HEK293 (cell line): ENCODE data around the gene AUH.

Experiments used
- EGR2 ChIP-seq: fragments of 450-650 bp; formaldehyde crosslinking; IDR thresholded peaks from 2 replicates; pipeline ENCODE4 v1.5.1; 2016; ENCODE audit warnings: low read depth, missing biosample characterization, missing genetic modification characterization
- FEZF1 ChIP-seq: fragments of 450-650 bp; formaldehyde crosslinking; IDR thresholded peaks from 2 replicates; pipeline ENCODE4 v1.5.1; 2016; ENCODE audit warnings: missing biosample characterization, missing genetic modification characterization
- GLIS2 ChIP-seq: fragments of 450-650 bp; formaldehyde crosslinking; IDR thresholded peaks from 2 replicates; pipeline ENCODE4 v1.5.1; 2016; ENCODE audit warnings: missing biosample characterization, missing genetic modification characterization
- KLF10 ChIP-seq: fragments of 450-650 bp; IDR thresholded peaks from 2 replicates; pipeline ENCODE4 v1.5.1; 2018; ENCODE audit warnings: missing biosample characterization, mild to moderate bottlenecking, missing genetic modification characterization
- KLF9 ChIP-seq: fragments of 450-650 bp; formaldehyde crosslinking; IDR thresholded peaks from 2 replicates; pipeline ENCODE4 v1.5.1; 2016; ENCODE audit warnings: missing biosample characterization, missing genetic modification characterization, low read depth
- OSR2 ChIP-seq: fragments of 450-650 bp; formaldehyde crosslinking; IDR thresholded peaks from 2 replicates; pipeline ENCODE4 v1.5.1; 2016; ENCODE audit warnings: missing biosample characterization, missing genetic modification characterization
- PATZ1 ChIP-seq: fragments of 450-650 bp; formaldehyde crosslinking; IDR thresholded peaks from 2 replicates; pipeline ENCODE4 v1.5.1; 2016; ENCODE audit warnings: missing biosample characterization, missing genetic modification characterization
- SCRT2 ChIP-seq: fragments of 450-650 bp; formaldehyde crosslinking; IDR thresholded peaks from 2 replicates; pipeline ENCODE4 v1.5.1; 2016; ENCODE audit warnings: missing biosample characterization, missing genetic modification characterization
- SETDB1 ChIP-seq: IDR thresholded peaks from one replicate; pipeline ENCODE4 v1.6.1; 2017; ENCODE audit warnings: mild to moderate bottlenecking, low read length, moderate library complexity, mixed read lengths; ENCODE audit not compliant: insufficient read length
- ZBTB26 ChIP-seq: fragments of 450-650 bp; formaldehyde crosslinking; optimal IDR thresholded peaks from 2 replicates; pipeline ENCODE3; 2016; ENCODE audit warnings: missing biosample characterization, mild to moderate bottlenecking, missing genetic modification characterization
- ZBTB49 ChIP-seq: fragments of 450-650 bp; formaldehyde crosslinking; IDR thresholded peaks from 2 replicates; pipeline ENCODE4 v1.5.1; 2016; ENCODE audit warnings: missing biosample characterization, missing genetic modification characterization, low read depth
- ZBTB8A ChIP-seq: fragments of 450-650 bp; formaldehyde crosslinking; IDR thresholded peaks from 2 replicates; pipeline ENCODE4 v1.5.1; 2016; ENCODE audit warnings: missing biosample characterization, missing genetic modification characterization
- ZIC2 ChIP-seq: fragments of 450-650 bp; formaldehyde crosslinking; IDR thresholded peaks from 2 replicates; pipeline ENCODE4 v1.5.1; 2016; ENCODE audit warnings: missing biosample characterization, missing genetic modification characterization
- ZNF174 ChIP-seq: fragments of 450-650 bp; formaldehyde crosslinking; IDR thresholded peaks from 2 replicates; pipeline ENCODE4 v1.5.0; 2017; ENCODE audit warnings: missing biosample characterization, mild to moderate bottlenecking, missing genetic modification characterization
- ZNF239 ChIP-seq: fragments of 450-650 bp; formaldehyde crosslinking; IDR thresholded peaks from 2 replicates; pipeline ENCODE4 v1.5.1; 2016; ENCODE audit warnings: missing biosample characterization, missing genetic modification characterization
- ZNF248 ChIP-seq: fragments of 450-650 bp; formaldehyde crosslinking; IDR thresholded peaks from 2 replicates; pipeline ENCODE4 v1.5.1; 2017; ENCODE audit warnings: missing biosample characterization, missing genetic modification characterization
- ZNF335 ChIP-seq: fragments of 450-650 bp; formaldehyde crosslinking; conservative IDR thresholded peaks from 2 replicates; pipeline ENCODE4 v1.5.1; 2016; ENCODE audit warnings: missing biosample characterization, missing genetic modification characterization
- ZNF341 ChIP-seq: fragments of 450-650 bp; formaldehyde crosslinking; IDR thresholded peaks from 2 replicates; pipeline ENCODE4; 2016; ENCODE audit warnings: low read depth, missing biosample characterization, missing genetic modification characterization
- ZNF350 ChIP-seq: fragments of 450-650 bp; formaldehyde crosslinking; IDR thresholded peaks from 2 replicates; pipeline ENCODE4 v1.5.0; 2017; ENCODE audit warnings: missing biosample characterization, mild to moderate bottlenecking, missing genetic modification characterization
- ZNF423 ChIP-seq: fragments of 450-650 bp; formaldehyde crosslinking; IDR thresholded peaks from 2 replicates; pipeline ENCODE4 v1.5.1; 2016; ENCODE audit warnings: missing biosample characterization, missing genetic modification characterization
- ZNF449 ChIP-seq: fragments of 450-650 bp; formaldehyde crosslinking; IDR thresholded peaks from 2 replicates; pipeline ENCODE4 v1.5.1; 2017; ENCODE audit warnings: missing biosample characterization, mild to moderate bottlenecking, missing genetic modification characterization, moderate library complexity
- ZNF530 ChIP-seq: fragments of 450-650 bp; formaldehyde crosslinking; IDR thresholded peaks from 2 replicates; pipeline ENCODE4 v1.5.1; 2016; ENCODE audit warnings: low read depth, missing biosample characterization, missing genetic modification characterization
- ZNF555 ChIP-seq: fragments of 450-650 bp; formaldehyde crosslinking; conservative IDR thresholded peaks from 2 replicates; pipeline ENCODE4 v1.5.1; 2017; ENCODE audit warnings: missing biosample characterization, mild to moderate bottlenecking, missing genetic modification characterization, inconsistent platforms
- ZNF560 ChIP-seq: fragments of 450-650 bp; formaldehyde crosslinking; IDR thresholded peaks from 2 replicates; pipeline ENCODE4 v1.5.1; 2017; ENCODE audit warnings: missing biosample characterization, missing genetic modification characterization, borderline replicate concordance
- ZNF571 ChIP-seq: fragments of 450-650 bp; formaldehyde crosslinking; IDR thresholded peaks from 2 replicates; pipeline ENCODE4 v1.5.0; 2017; ENCODE audit warnings: missing biosample characterization, missing genetic modification characterization
- ZNF600 ChIP-seq: fragments of 450-650 bp; formaldehyde crosslinking; IDR thresholded peaks from 2 replicates; pipeline ENCODE4 v1.5.1; 2016; ENCODE audit warnings: missing biosample characterization, missing genetic modification characterization
- ZNF624 ChIP-seq: fragments of 450-650 bp; formaldehyde crosslinking; IDR thresholded peaks from 2 replicates; pipeline ENCODE4 v1.5.1; 2017; ENCODE audit warnings: missing biosample characterization, missing genetic modification characterization
- ZNF692 ChIP-seq: fragments of 450-650 bp; formaldehyde crosslinking; IDR thresholded peaks from 2 replicates; pipeline ENCODE4 v1.5.1; 2016; ENCODE audit warnings: missing biosample characterization, missing genetic modification characterization
- ZNF776 ChIP-seq: fragments of 450-650 bp; formaldehyde crosslinking; IDR thresholded peaks from 2 replicates; pipeline ENCODE4 v1.5.0; 2017; ENCODE audit warnings: missing biosample characterization, missing genetic modification characterization, borderline replicate concordance
- ZNF791 ChIP-seq: fragments of 450-650 bp; formaldehyde crosslinking; IDR thresholded peaks from 2 replicates; pipeline ENCODE4 v1.5.1; 2016; ENCODE audit warnings: missing biosample characterization, missing genetic modification characterization
- ZSCAN5A ChIP-seq: fragments of 450-650 bp; formaldehyde crosslinking; IDR thresholded peaks from 2 replicates; pipeline ENCODE4 v1.5.1; 2016; ENCODE audit warnings: missing biosample characterization, missing genetic modification characterization

AUH gene

GRCh38 chr9:91193658-91194391 is 167.9 kb downstream of the AUH start (continued):
- TF ChIP-seq ZNF335 (tag by site-specific recombination) (peak; percentile 73), ZNF624 (no peak), ZNF530 (no peak), ZNF600 (tag by site-specific recombination) (no peak), ZNF423 (tag by site-specific recombination) (no peak), KLF9 (tag by site-specific recombination) (no peak), ZNF174 (tag by site-specific recombination) (no peak), FEZF1 (tag by site-specific recombination) (no peak), ZBTB26 (tag by site-specific recombination) (peak; percentile 64), ZNF791 (tag by site-specific recombination) (no peak), SETDB1 (peak; percentile 68), ZNF560 (tag by site-specific recombination) (no peak), ZNF341 (no peak), EGR2 (tag by site-specific recombination) (no peak), ZBTB8A (tag by site-specific recombination) (0 out of 2 replicates have a peak, but pooled peaks have one; percentile 13), PATZ1 (tag by site-specific recombination) (peak; percentile 15; the same call in 1 of the 2 replicates), ZNF776 (tag by site-specific recombination) (no peak), ZNF692 (tag by site-specific recombination) (no peak), ZNF350 (tag by site-specific recombination) (no peak), SCRT2 (tag by site-specific recombination) (no peak), OSR2 (peak; percentile 69), KLF10 (tag by site-specific recombination) (no peak), GLIS2 (no peak), ZBTB49 (no peak), ZNF555 (tag by site-specific recombination) (no peak), ZNF239 (tag by site-specific recombination) (no peak), ZNF571 (tag by site-specific recombination) (no peak), ZNF248 (no peak), ZSCAN5A (no peak), ZNF449 (tag by site-specific recombination) (no peak), ZIC2 (tag by site-specific recombination) (peak; percentile 32; the same call in 1 of the 2 replicates)
